Measurements from ENCODE around the gene KRT8.
"Not testable (repeated sequence)": the region's sequence is repeated elsewhere in the genome, so short reads cannot be mapped to it uniquely, and the experiment has no call there.

Gene KRT8

DNA sequence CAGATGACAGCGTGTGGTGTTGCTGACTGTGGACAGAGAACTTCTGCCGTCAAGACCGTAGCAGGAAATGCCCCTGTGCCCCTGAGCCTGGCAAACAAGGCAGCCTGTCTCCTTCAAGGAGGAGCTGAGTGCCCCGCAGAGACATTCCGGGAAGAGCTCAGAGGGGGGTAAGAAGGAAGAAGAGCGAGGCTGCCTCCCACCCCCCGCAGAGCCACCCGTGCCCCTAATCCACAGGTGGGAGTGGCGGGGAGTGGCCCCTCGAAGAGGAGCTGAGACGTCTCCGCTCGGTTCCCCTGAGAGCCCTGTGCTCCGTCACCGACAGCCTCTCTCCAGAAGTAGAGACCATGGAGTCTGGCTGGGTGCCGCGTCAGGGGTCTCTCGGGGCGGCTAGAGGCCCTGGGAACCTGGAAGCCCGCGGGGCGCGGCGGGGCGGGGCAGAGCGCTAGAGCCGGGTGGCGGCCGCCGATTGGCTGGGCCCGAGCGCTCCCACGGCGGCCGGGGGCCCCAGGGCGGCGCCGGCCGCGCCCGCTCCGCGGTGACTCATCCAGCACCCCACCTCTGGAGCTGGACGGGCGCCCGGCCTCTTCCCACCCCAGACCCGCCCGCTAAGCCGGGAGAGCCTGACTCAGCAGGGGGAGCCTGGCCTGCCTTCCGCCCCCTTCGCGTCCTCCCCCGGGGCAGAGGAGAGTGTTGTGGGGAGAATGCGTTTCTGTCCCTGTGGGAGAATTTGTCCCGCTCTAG, 30.9 kb downstream of the KRT8 start:
- DNase-seq, result peak; percentile 46

DNA sequence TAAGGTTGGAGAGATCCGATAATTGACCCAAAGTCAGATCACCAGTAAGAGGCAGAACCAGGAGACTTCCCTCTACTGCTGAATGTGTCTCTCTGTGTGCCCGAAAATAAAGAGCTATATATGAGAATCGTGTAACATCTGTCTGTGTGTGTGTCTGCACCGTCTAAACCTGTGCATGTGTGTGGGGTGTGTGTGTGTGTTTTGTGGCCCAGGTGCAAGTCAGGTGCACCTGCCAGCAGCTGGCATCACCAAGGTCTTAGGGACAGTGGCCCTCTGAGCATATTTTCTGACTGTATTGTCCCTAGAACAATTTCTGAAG, 31.4 kb downstream of the KRT8 start:
- DNase-seq, result no peak

GRCh38 chr12:52872644-52873389, 32.1 kb downstream of the KRT8 start:
- no peak for DNase-seq

DNA sequence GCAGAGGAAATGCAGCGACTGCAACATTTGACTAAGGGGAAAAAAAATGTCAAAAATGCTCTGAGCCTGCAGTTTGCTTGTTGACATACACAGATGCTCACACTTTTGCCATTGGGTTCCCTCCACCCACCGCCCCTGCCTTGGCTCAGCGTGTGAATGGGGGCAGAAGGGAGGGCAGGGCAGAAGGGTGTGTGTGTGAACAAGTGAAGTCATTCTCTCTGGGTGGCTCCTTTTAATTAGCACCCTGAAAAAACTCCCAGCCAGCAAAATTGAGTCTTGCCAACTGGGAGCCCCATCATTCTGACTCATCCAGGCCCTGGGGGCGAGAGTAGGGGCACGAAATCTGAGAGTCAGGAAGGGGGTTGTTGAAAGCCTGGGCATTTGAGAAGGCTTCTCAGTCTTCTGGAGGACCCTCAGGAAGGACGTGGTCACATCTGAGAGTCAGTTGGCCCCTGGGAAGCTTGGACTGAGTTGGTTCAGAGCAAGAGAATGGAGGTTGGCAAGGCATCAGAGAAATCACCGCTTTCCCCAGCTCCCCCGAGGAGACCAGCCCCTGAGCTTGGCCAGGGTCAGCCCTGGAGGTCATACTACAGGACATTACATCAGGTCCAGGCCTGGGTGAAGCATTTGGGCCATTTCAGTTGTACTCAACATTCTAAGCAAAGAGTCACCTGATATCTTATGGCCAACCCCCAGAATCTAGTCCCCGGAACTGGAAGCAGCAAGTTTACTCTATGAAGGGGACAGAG, 33.4 kb downstream of the KRT8 start:
- DNase-seq, result peak; percentile 38

GRCh38 chr12:52870361-52871290, 34.2 kb downstream of the KRT8 start:
- peak; percentile 72 for DNase-seq

- peak; percentile 32 for DNase-seq
These were observed 37.2 kb downstream of the KRT8 start for GRCh38 chr12:52867642-52868041.

DNA sequence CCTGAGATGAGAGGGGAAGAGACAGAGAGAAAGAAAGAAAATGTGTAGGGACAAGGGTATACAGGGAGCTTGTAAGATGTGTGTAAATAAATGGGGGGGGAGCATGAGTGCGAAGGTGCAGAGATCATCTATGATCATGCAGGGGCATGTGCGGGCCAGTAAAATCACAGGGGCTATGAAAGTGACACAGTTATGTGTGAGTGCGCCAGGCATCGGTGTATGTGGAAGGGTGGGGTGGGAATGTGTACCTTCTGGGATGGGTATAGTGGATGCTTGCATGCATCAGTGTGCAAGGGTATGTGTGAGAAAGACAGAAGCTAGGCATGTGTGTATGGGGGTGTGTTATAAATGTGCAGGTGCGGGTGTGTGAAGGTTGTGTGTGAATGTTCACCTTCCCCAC, 37.7 kb downstream of the KRT8 start:
- DNase-seq, result no peak

DNA sequence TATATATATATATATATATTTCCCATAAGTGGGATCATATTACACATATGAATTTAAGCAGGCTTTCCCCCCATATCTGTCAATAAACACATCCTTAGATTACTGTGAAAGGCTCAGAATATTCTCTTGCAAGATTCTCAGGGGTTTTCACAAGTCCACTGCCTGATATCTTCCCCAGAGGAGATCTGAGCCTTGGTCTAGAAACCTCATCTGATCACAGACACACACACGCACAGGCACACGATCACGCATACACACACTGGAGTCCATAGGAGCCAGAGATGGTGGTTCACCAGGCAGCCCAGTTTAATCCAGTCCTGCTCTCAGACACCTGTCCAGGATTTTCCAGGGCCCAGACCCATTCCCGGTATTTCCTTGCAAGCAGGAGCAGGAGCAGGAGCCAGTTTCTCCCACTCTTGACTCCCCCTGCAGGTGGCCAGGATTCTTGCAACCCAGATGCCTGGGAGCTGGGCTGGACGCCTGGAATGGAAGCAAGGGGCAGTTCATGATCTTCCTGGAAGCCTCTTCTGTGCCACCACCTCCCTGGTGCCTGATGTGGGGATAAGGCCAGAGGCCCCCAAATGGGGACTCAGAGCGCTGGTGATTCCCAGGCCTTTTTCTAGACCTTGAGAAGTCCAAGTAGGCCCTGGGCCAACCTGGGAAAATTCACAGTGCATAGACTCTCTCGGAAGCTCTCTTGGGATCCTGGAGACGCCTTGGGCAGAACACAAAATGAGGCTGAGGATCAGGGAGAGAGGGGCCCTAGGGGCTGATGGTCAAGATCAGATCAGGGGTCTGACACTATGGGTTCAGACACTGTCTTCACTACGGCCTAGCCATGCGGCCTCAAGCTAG, 39.6 kb downstream of the KRT8 start:
- DNase-seq, result no peak

- no peak for DNase-seq
These were observed 42.9 kb downstream of the KRT8 start for GRCh38 chr12:52862023-52862422.

GRCh38 chr12:52861511-52861910, 43.4 kb downstream of the KRT8 start:
- DNase-seq, result no peak

DNA sequence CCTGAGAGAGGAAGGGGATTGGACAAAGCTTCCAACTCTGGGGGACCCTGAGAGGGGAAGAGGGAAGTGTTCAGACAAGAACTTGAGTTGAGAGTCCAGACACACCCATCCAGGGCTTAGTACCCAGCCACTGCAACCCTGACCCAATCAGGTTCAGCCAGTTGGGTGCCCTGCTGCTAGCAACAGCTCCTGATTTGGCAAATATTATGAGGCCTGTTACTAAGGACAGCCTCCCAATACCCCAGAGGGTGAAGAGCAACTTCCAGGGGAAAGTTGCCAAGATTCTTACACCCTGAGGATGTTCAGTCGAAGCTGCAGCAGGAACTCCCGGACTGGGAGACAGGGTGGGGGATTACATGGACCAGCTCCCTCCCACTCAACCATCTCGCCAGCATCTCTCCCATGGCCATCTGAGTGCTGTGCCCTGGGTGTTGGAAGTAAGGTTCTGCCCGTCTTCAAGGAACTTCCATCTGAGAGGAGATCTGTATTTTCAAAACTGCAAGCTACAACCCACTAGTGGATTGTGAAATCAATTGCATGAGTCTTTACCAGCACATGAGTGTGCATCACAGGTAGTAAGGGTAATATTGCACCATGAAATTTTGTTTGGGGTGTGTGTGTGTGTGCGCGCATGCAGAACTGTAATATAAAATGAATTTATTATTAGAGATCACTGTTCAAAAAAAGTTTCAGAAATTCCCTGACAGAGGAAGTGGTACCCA, 44.6 kb downstream of the KRT8 start:
- no peak for DNase-seq

- DNase-seq, result no peak
These were observed 47.4 kb downstream of the KRT8 start for GRCh38 chr12:52857500-52857899.

DNA sequence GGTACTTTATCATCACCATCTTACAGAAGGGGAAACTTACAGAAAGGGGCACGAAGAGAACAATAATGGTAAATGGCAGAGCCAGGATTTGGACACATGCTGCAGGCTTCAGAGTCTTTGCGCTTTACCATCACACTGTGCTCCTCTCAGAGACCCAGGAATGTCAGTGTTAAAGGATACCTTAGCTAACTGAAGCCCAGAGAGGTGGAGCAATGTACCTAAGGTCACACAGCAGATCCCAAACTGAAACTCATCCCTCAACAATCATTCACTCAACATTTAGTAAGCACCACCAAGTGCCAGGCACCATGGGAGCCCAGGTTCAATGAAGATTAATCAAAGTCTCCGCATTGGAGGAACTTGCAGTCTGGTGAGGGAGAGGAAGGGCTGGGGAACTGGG, 48.1 kb downstream of the KRT8 start:
- no peak for DNase-seq

DNA sequence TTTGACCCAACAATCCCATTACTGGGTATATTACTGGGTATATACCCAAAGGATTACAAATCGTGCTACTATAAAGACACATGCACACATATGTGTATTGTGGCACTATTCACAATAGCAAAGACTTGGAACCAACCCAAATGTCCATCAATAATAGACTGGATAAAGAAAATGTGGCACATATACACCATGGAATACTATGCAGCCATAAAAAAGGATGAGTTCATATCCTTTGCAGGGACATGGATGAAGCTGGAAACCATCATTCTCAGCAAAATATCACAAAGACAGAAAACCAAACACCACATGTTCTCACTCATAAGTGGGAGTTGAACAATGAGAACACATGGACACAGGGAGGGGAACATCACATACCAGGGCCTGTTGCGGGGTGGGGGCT, 48.8 kb downstream of the KRT8 start:
- DNase-seq, result not testable (repeated sequence)

DNA sequence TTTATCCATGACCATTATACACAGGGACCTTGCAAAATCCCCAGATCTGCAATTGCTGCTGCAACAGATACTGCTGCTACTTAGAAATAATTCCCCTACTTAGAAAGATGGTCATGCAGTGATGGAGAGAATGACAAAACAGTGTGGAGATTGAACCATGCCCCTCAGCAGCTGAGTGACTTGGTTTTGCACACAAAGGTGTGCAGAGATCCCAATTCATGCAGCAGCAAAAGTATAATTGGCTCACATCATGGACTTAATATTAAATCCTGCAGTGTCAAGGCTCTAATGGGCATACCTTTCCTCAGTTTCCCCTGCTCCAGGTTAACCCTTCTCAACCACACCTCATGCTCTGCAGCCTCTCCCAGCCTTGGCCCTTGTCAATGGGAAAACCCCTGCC, 53.1 kb downstream of the KRT8 start:
- DNase-seq, result no peak

- DNase-seq, result no peak
These were observed 54.2 kb downstream of the KRT8 start for GRCh38 chr12:52850681-52851080.

DNA sequence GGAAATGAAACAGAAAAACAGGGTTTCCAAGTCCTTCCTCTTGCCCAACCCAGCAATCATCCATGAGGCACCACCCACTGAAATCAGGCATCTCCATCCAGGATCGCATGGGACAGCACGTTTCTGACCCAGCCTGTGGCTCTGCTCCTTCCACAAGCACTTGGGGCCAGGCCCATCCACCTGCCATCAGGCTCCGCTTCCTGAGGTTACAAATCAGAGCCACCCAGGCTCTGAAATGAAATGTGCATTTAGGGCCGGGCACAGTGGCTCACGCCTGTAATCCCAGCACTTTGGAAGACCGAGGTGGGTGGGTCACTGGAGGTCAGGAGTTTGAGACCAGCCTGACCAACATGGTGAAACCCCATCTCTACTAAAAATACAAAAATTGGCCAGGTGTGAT, 55.4 kb downstream of the KRT8 start:
- no peak for DNase-seq

- DNase-seq, result no peak
These were observed 56.1 kb downstream of the KRT8 start, which contains the start of gene KRT78 for GRCh38 chr12:52848661-52849255. Gene KRT78 (minus strand): TSS chr12:52848994. CDS start chr12:52848930, 64 bp downstream.

GRCh38 chr12:52847335-52848102, 57.4 kb downstream of the KRT8 start:
- DNase-seq, result no peak

Measured in CD4-positive, alpha-beta T cell treated with Interleukin-21 for 1 hour (primary cell).